HG02678 (cell line): ENCODE measurements around the gene ADARB2.

Source experiments
- ATAC-seq: cut with Tn5 transposase; IDR thresholded peaks from one replicate; pipeline ENCODE4 v1.9.1; 2021; ENCODE audit warnings: mild to moderate bottlenecking, moderate library complexity; ENCODE audit not compliant: unreplicated experiment

Gene ADARB2

GRCh38 chr10:1274701-1275544 lies 462.4 kb downstream of the ADARB2 start:
- no peak for ATAC-seq

GRCh38 chr10:1274111-1274661 lies 463.1 kb downstream of the ADARB2 start:
- ATAC-seq: no peak

- ATAC-seq: no peak
Measured at GRCh38 chr10:1273372-1274105, 463.8 kb downstream of the ADARB2 start.

GRCh38 chr10:1272777-1273161 lies 464.6 kb downstream of the ADARB2 start:
- no peak for ATAC-seq

- no peak for ATAC-seq
Measured at GRCh38 chr10:1272079-1272776, 465.1 kb downstream of the ADARB2 start.

GRCh38 chr10:1270906-1271305 lies 466.4 kb downstream of the ADARB2 start:
- no peak for ATAC-seq

- no peak for ATAC-seq
Measured at GRCh38 chr10:1270490-1270889, 466.8 kb downstream of the ADARB2 start.

- ATAC-seq: no peak
Measured at GRCh38 chr10:1268831-1269230, 468.5 kb downstream of the ADARB2 start.

GRCh38 chr10:1267568-1267967 lies 469.8 kb downstream of the ADARB2 start:
- no peak for ATAC-seq

GRCh38 chr10:1267148-1267547 lies 470.2 kb downstream of the ADARB2 start:
- no peak for ATAC-seq

- no peak for ATAC-seq
Measured at GRCh38 chr10:1266033-1266802, 471.1 kb downstream of the ADARB2 start.

- ATAC-seq: no peak
Measured at GRCh38 chr10:1264001-1264400, 473.3 kb downstream of the ADARB2 start.

GRCh38 chr10:1257274-1257673 lies 480.1 kb downstream of the ADARB2 start:
- no peak for ATAC-seq

- no peak for ATAC-seq
Measured at GRCh38 chr10:1256432-1256725, 480.9 kb downstream of the ADARB2 start.

GRCh38 chr10:1255600-1256431 lies 481.5 kb downstream of the ADARB2 start:
- ATAC-seq: no peak

- no peak for ATAC-seq
Measured at GRCh38 chr10:1255118-1255517, 482.2 kb downstream of the ADARB2 start.

GRCh38 chr10:1253523-1254353 lies 483.6 kb downstream of the ADARB2 start:
- no peak for ATAC-seq

- no peak for ATAC-seq
Measured at GRCh38 chr10:1251769-1252168, 485.6 kb downstream of the ADARB2 start.
